HepG2 (cell line): Measurements from ENCODE around the gene VKORC1L1. TPM values are rescaled to one million over a fixed set of nuclear protein-coding genes. Genes with fewer than 3 reads are reported as not detected.
"Not testable (repeated sequence)": the region's sequence is repeated elsewhere in the genome, so short reads cannot be mapped to it uniquely, and the experiment has no call there.

Source experiments
- ARID5B ChIP-seq: IDR thresholded peaks from 2 replicates; pipeline ENCODE4 v1.4.0; 2020; ENCODE audit warnings: mild to moderate bottlenecking, missing genetic modification reagents
- DRAP1 ChIP-seq: IDR thresholded peaks from 2 replicates; pipeline ENCODE4 v1.6.1; 2016; ENCODE audit warnings: missing genetic modification reagents, missing compliant biosample characterization
- FOXA3 ChIP-seq: IDR thresholded peaks from 2 replicates; pipeline ENCODE4 v1.6.1; 2016; ENCODE audit warnings: missing genetic modification reagents, missing compliant biosample characterization
- FOXO1 ChIP-seq: sonication (generic); formaldehyde crosslinking; IDR thresholded peaks from 2 replicates; pipeline ENCODE4 v1.4.0; 2020; ENCODE audit warnings: missing genetic modification reagents
- HNF4A ChIP-seq: sonication (generic); formaldehyde crosslinking; IDR thresholded peaks from 2 replicates; pipeline ENCODE4 v1.4.0; 2020; ENCODE audit warnings: missing genetic modification reagents
- MAX ChIP-seq: IDR thresholded peaks from 2 replicates; pipeline ENCODE4 v1.6.1; 2012; ENCODE audit warnings: inconsistent platforms
- MED1 ChIP-seq: sonication (generic); formaldehyde crosslinking; IDR thresholded peaks from 2 replicates; pipeline ENCODE4 v1.4.0; 2020; ENCODE audit warnings: missing genetic modification reagents
- MNT ChIP-seq: fragments of 450-650 bp; IDR thresholded peaks from 2 replicates; pipeline ENCODE4 v1.6.1; 2016
- MYC ChIP-seq: sonication (generic); formaldehyde crosslinking; IDR thresholded peaks from 2 replicates; pipeline ENCODE4 v1.9.0; 2021; ENCODE audit warnings: missing genetic modification reagents, borderline replicate concordance
- NFIC ChIP-seq: IDR thresholded peaks from 2 replicates; pipeline ENCODE4 v1.6.1; 2012; ENCODE audit warnings: mild to moderate bottlenecking, low read length, inconsistent platforms
- POGZ ChIP-seq: sonication (generic); formaldehyde crosslinking; IDR thresholded peaks from 2 replicates; pipeline ENCODE4 v1.4.0; 2020; ENCODE audit warnings: mild to moderate bottlenecking, missing genetic modification reagents
- POLR2A ChIP-seq, 2 experiments: IDR thresholded peaks; 2 replicates each; pipeline ENCODE4 v1.6.1; 2011; ENCODE audit warnings: low read depth in 2 of 2, low read length in 2 of 2, mild to moderate bottlenecking in 1 of 2, moderate library complexity in 1 of 2; ENCODE audit not compliant: insufficient read depth in 1 of 2
- PPARG ChIP-seq: conservative IDR thresholded peaks from 2 replicates; pipeline ENCODE4 v1.6.1; 2016; ENCODE audit warnings: missing biosample characterization, missing genetic modification reagents
- RARA ChIP-seq: IDR thresholded peaks from 2 replicates; pipeline ENCODE4 v1.6.1; 2016; ENCODE audit warnings: missing genetic modification reagents, missing compliant biosample characterization
- RXRB ChIP-seq: IDR thresholded peaks from 2 replicates; pipeline ENCODE4 v1.6.1; 2016; ENCODE audit warnings: borderline replicate concordance, missing genetic modification reagents, missing compliant biosample characterization
- SALL1 ChIP-seq: sonication (generic); formaldehyde crosslinking; IDR thresholded peaks from 2 replicates; pipeline ENCODE4 v1.8.0; 2022; ENCODE audit warnings: mild to moderate bottlenecking, missing genetic modification reagents
- SNAPC5 ChIP-seq: sonication (generic); formaldehyde crosslinking; IDR thresholded peaks from 2 replicates; pipeline ENCODE4 v1.8.1; 2023; ENCODE audit warnings: mild to moderate bottlenecking, missing genetic modification reagents, borderline replicate concordance
- SOX13 ChIP-seq, 3 experiments: fragments of 450-650 bp in 1 of 3; sonication (generic) in 1 of 3; formaldehyde crosslinking in 1 of 3; IDR thresholded peaks in 2 of 3; conservative IDR thresholded peaks in 1 of 3; 2 replicates each; pipeline versions ENCODE4 v1.5.0 to v1.6.1; 2016 to 2020; ENCODE audit warnings: antibody characterized with exemption in 1 of 3, mild to moderate bottlenecking in 1 of 3, missing compliant biosample characterization in 1 of 3, missing genetic modification reagents in 1 of 3, moderate library complexity in 1 of 3
- SOX5 ChIP-seq: IDR thresholded peaks from 2 replicates; pipeline ENCODE4 v1.6.1; 2016; ENCODE audit warnings: borderline replicate concordance
- TFAP4 ChIP-seq: sonication (generic); IDR thresholded peaks from 2 replicates; pipeline ENCODE4 v1.6.1; 2016; ENCODE audit warnings: low read depth, borderline replicate concordance
- THAP11 ChIP-seq: IDR thresholded peaks from 2 replicates; pipeline ENCODE4 v1.6.1; 2016; ENCODE audit warnings: missing biosample characterization, missing genetic modification reagents
- ZNF143 ChIP-seq: sonication (generic); formaldehyde crosslinking; IDR thresholded peaks from 2 replicates; pipeline ENCODE4 v1.4.0; 2020; ENCODE audit warnings: missing genetic modification reagents
- ZNF501 ChIP-seq: sonication (generic); formaldehyde crosslinking; IDR thresholded peaks from 2 replicates; pipeline ENCODE4 v1.5.1; 2020; ENCODE audit warnings: mild to moderate bottlenecking, moderate library complexity, missing genetic modification reagents
- ZNF605 ChIP-seq: sonication (generic); formaldehyde crosslinking; IDR thresholded peaks from 2 replicates; pipeline ENCODE4 v1.8.0; 2022; ENCODE audit warnings: mild to moderate bottlenecking, missing genetic modification reagents
- polyA plus RNA-seq, 8 experiments: library from polyadenylated mRNA; depleted of rRNA in 3 of 8; stranded (reverse) in 7 of 8; unstranded in 1 of 8; fragments of >200 nt; fragmentation: Illumina TruSeq in 4 of 8; extraction: Trizol in 4 of 8; gene quantifications; 2 replicates each; pipeline versions ENCODE4 v1.2.1 to v1.2.3, GENCODE V29; 2011 to 2016; ENCODE audit warnings: low read depth in 4 of 8, missing spikeins in 1 of 8, mixed read lengths in 1 of 8; ENCODE audit not compliant: insufficient read depth in 1 of 8
- total RNA-seq, 5 experiments: library from RNA; depleted of rRNA; stranded (reverse); fragments of >200 nt; fragmentation: Illumina TruSeq; extraction: Trizol; gene quantifications; 2 replicates each; pipeline ENCODE4 v1.2.3, GENCODE V29; 2016; ENCODE audit warnings: low read depth in 1 of 5

The VKORC1L1 gene
- total and polyA plus RNA-seq, 2 of the 13 experiments (the other 11 are each of a cell fraction or from before 2014, with no cell fraction given): 13.9 to 16.5 TPM

- TF ChIP-seq DRAP1: peak; percentile 43; the same call in 1 of the 2 replicates
- peak; percentile 36; the same call in 1 of the 2 replicates for TF ChIP-seq HNF4A (CRISPR knock-in tag)
- TF ChIP-seq SNAPC5 (CRISPR knock-in tag): 0 out of 2 replicates have a peak, but pooled peaks have one; percentile 49
- TF ChIP-seq FOXO1 (CRISPR knock-in tag): peak; percentile 39; the same call in 1 of the 2 replicates
- TF ChIP-seq MAX: peak; percentile 24; the same call in 1 of the 2 replicates
- peak; percentile 38; the same call in 1 of the 2 replicates for TF ChIP-seq SALL1
- peak; percentile 90 for TF ChIP-seq PPARG
- not testable (repeated sequence) for TF ChIP-seq SOX13 (IDR thresholded peaks at IDR 0.05)
- TF ChIP-seq SOX13 (CRISPR knock-in tag; conservative IDR thresholded peaks at IDR 0.05 in 1 of 2, IDR thresholded peaks at IDR 0.05 in 1 of 2): peak in 1 of 2 experiments; percentile 69; a peak in 2 of 4 replicates
- TF ChIP-seq TFAP4: peak; percentile 43; the same call in 1 of the 2 replicates
- TF ChIP-seq FOXA3 (CRISPR knock-in tag): peak; percentile 50; the same call in 1 of the 2 replicates
- peak; percentile 4; the same call in 1 of the 2 replicates for TF ChIP-seq RARA (CRISPR knock-in tag)
- peak in 1 of 2 experiments; percentile 31; a peak in 1 of 4 replicates for TF ChIP-seq POLR2A (IDR thresholded peaks at IDR 0.05; ENCODE audit: insufficient read depth in 1 of 2, low read depth in 2 of 2, low read length in 2 of 2)
- TF ChIP-seq ARID5B (CRISPR knock-in tag): peak; percentile 80
- TF ChIP-seq THAP11 (CRISPR knock-in tag): 0 out of 2 replicates have a peak, but pooled peaks have one; percentile 18
- TF ChIP-seq ZNF143 (CRISPR knock-in tag): peak; percentile 62; the same call in 1 of the 2 replicates
- TF ChIP-seq ZNF605 (CRISPR knock-in tag): 0 out of 2 replicates have a peak, but pooled peaks have one; percentile 23
- peak; percentile 43; the same call in 1 of the 2 replicates for TF ChIP-seq MYC
- TF ChIP-seq MED1 (CRISPR knock-in tag): peak; percentile 63
- TF ChIP-seq SOX5: peak; percentile 77; the same call in 1 of the 2 replicates
- peak; percentile 44; the same call in 1 of the 2 replicates for TF ChIP-seq POGZ
- TF ChIP-seq ZNF501 (CRISPR knock-in tag): 0 out of 2 replicates have a peak, but pooled peaks have one; percentile 29
- TF ChIP-seq RXRB: peak; percentile 77
- TF ChIP-seq MNT: 0 out of 2 replicates have a peak, but pooled peaks have one; percentile 4
- peak; percentile 41; the same call in 1 of the 2 replicates for TF ChIP-seq NFIC
Observed at GRCh38 chr7:66005115-66005671, 132.3 kb downstream of the VKORC1L1 start (continued).
